HCT116 (cell line): ENCODE data around the gene RABL3.

ENCODE experiments used
- CTCF ChIP-seq, 3 experiments: fragments of 200-600 bp in 1 of 3; sonication (generic) in 1 of 3; IDR thresholded peaks in 2 of 3; conservative IDR thresholded peaks in 1 of 3; 2 replicates each; pipeline ENCODE4 v1.5.1; 2012 to 2017; ENCODE audit warnings: low read depth in 2 of 3, low read length in 2 of 3, antibody characterized with exemption in 1 of 3, borderline replicate concordance in 1 of 3, control low read depth in 1 of 3, mild to moderate bottlenecking in 1 of 3, mixed read lengths in 1 of 3, mixed run types in 1 of 3, moderate library complexity in 1 of 3; ENCODE audit not compliant: insufficient read depth in 1 of 3
- EZH2phosphoT487 ChIP-seq: fragments of 200-600 bp; IDR thresholded peaks from 2 replicates; pipeline ENCODE4 v1.6.1; 2018; ENCODE audit warnings: antibody characterized with exemption, borderline replicate concordance
- POLR2A ChIP-seq: IDR thresholded peaks from 2 replicates; pipeline ENCODE4 v1.7.0; 2011; ENCODE audit warnings: borderline replicate concordance; ENCODE audit not compliant: insufficient read depth, insufficient read length; ENCODE audit errors: extremely low read depth

GRCh38 chr3:120652281-120652680, 90.0 kb downstream of the RABL3 start:
- TF ChIP-seq CTCF (IDR thresholded peaks at IDR 0.05 in 2 of 3, conservative IDR thresholded peaks at IDR 0.05 in 1 of 3; ENCODE audit: borderline replicate concordance in 1 of 3, insufficient read depth in 1 of 3, low read depth in 2 of 3, low read length in 2 of 3): no peak
- TF ChIP-seq EZH2phosphoT487: no peak
- TF ChIP-seq POLR2A: no peak
